H9 (cell line): Measurements from ENCODE around the gene KCNN3. TPM values are rescaled to one million over a fixed set of nuclear protein-coding genes. Genes with fewer than 3 reads are reported as not detected.

Experiments
- DNase-seq: peaks from one replicate; pipeline ENCODE4 v3.0.0-alpha.2; 2017
- H2AFZ ChIP-seq: one replicate; pipeline ENCODE4 v1.6.1; 2013; ENCODE audit warnings: mild to moderate bottlenecking, low read length, control low read depth, moderate library complexity
- H2AK5ac ChIP-seq: 2 replicates; pipeline ENCODE4 v1.6.1; 2013; ENCODE audit warnings: low read length, control low read depth, mixed read lengths; ENCODE audit not compliant: insufficient read length
- H2BK120ac ChIP-seq: one replicate; pipeline ENCODE4 v1.6.1; 2013; ENCODE audit warnings: low read depth, mild to moderate bottlenecking, low read length, control low read depth, inconsistent platforms; ENCODE audit not compliant: poor library complexity, severe bottlenecking
- H2BK12ac ChIP-seq: 2 replicates; pipeline ENCODE4 v1.6.1; 2013; ENCODE audit warnings: low read length, control low read depth, mixed read lengths, low read depth; ENCODE audit not compliant: insufficient read length
- H2BK15ac ChIP-seq: 2 replicates; pipeline ENCODE4 v1.6.1; 2013; ENCODE audit warnings: low read depth, low read length, control low read depth
- H2BK20ac ChIP-seq: one replicate; pipeline ENCODE4 v1.6.1; 2013; ENCODE audit warnings: low read depth, mild to moderate bottlenecking, low read length, control low read depth, inconsistent platforms; ENCODE audit not compliant: poor library complexity, severe bottlenecking
- H2BK5ac ChIP-seq: 2 replicates; pipeline ENCODE4 v1.6.1; 2013; ENCODE audit warnings: low read length, control low read depth, mixed read lengths; ENCODE audit not compliant: insufficient read length
- H3K14ac ChIP-seq: 2 replicates; pipeline ENCODE4 v1.6.1; 2013; ENCODE audit warnings: low read length, control low read depth; ENCODE audit not compliant: insufficient read depth
- H3K18ac ChIP-seq: 2 replicates; pipeline ENCODE4 v1.6.1; 2013; ENCODE audit warnings: low read depth, mild to moderate bottlenecking, mixed read lengths, low read length, control low read depth; ENCODE audit not compliant: insufficient read length
- H3K23ac ChIP-seq: 2 replicates; pipeline ENCODE4 v1.6.1; 2013; ENCODE audit warnings: low read length, control low read depth, mixed read lengths, low read depth; ENCODE audit not compliant: insufficient read length
- H3K23me2 ChIP-seq: 2 replicates; pipeline ENCODE4 v1.6.1; 2013; ENCODE audit warnings: low read depth, mild to moderate bottlenecking, mixed read lengths, low read length, control low read depth; ENCODE audit not compliant: insufficient read length, poor library complexity, severe bottlenecking
- H3K27ac ChIP-seq: 2 replicates; pipeline ENCODE4 v1.5.1; 2013; ENCODE audit warnings: low read length, control low read depth, mixed read lengths, low read depth; ENCODE audit not compliant: insufficient read length
- H3K27me3 ChIP-seq: 2 replicates; pipeline ENCODE4 v1.6.1; 2013; ENCODE audit warnings: low read length, control low read depth, inconsistent platforms; ENCODE audit not compliant: insufficient read depth
- H3K4ac ChIP-seq: 2 replicates; pipeline ENCODE4 v1.6.1; 2013; ENCODE audit warnings: low read depth, mild to moderate bottlenecking, control low read depth, inconsistent platforms, low read length, moderate library complexity
- H3K4me1 ChIP-seq: 2 replicates; pipeline ENCODE4 v1.6.1; 2013; ENCODE audit warnings: low read length, control low read depth, inconsistent platforms; ENCODE audit not compliant: insufficient read depth
- H3K4me2 ChIP-seq: 2 replicates; pipeline ENCODE4 v1.6.1; 2013; ENCODE audit warnings: low read length, control low read depth, mixed read lengths; ENCODE audit not compliant: insufficient read length, insufficient read depth
- H3K56ac ChIP-seq: 2 replicates; pipeline ENCODE4 v1.6.1; 2013; ENCODE audit warnings: low read depth, mild to moderate bottlenecking, mixed read lengths, low read length, control low read depth; ENCODE audit not compliant: insufficient read length
- H3K79me1 ChIP-seq: 2 replicates; pipeline ENCODE4 v1.6.1; 2013; ENCODE audit warnings: low read depth, mild to moderate bottlenecking, moderate library complexity, low read length, control low read depth, inconsistent platforms; ENCODE audit not compliant: insufficient read depth, poor library complexity, severe bottlenecking
- H3K79me2 ChIP-seq: 2 replicates; pipeline ENCODE4 v1.6.1; 2013; ENCODE audit warnings: low read length, control low read depth, inconsistent platforms; ENCODE audit not compliant: insufficient read depth
- H3K9ac ChIP-seq: 2 replicates; pipeline ENCODE4 v1.6.1; 2013; ENCODE audit warnings: low read length, control low read depth, mixed read lengths; ENCODE audit not compliant: insufficient read length; ENCODE audit errors: extremely low read depth
- H3K9me3 ChIP-seq: one replicate; pipeline ENCODE4 v1.6.1; 2013; ENCODE audit warnings: low read depth, low read length, inconsistent platforms; ENCODE audit not compliant: control insufficient read depth
- H3T11ph ChIP-seq: one replicate; pipeline ENCODE4 v1.6.1; 2013; ENCODE audit warnings: mild to moderate bottlenecking, low read length, control low read depth, inconsistent platforms
- H4K20me1 ChIP-seq: one replicate; pipeline ENCODE4 v1.6.1; 2013; ENCODE audit not compliant: control insufficient read depth, insufficient read length, insufficient read depth
- H4K5ac ChIP-seq: 2 replicates; pipeline ENCODE4 v1.6.1; 2013; ENCODE audit warnings: low read depth, mild to moderate bottlenecking, mixed read lengths, low read length, control low read depth; ENCODE audit not compliant: insufficient read length
- H4K8ac ChIP-seq: replicated peaks from 2 replicates; pipeline ENCODE4 v1.6.1; 2013; ENCODE audit warnings: low read length, control low read depth, mixed read lengths, low read depth; ENCODE audit not compliant: insufficient read length
- H4K91ac ChIP-seq: 2 replicates; pipeline ENCODE4 v1.6.1; 2013; ENCODE audit warnings: low read depth, mild to moderate bottlenecking, moderate library complexity, mixed read lengths, low read length, control low read depth; ENCODE audit not compliant: insufficient read length
- H3K27ac Mint-ChIP-seq, 3 experiments: 2 replicates in 2 of 3; 3 replicates in 1 of 3; pipeline ENCODE4 v1.8.0; 2020 to 2021; ENCODE audit warnings: mixed read lengths in 3 of 3, mild to moderate bottlenecking in 1 of 3, moderate library complexity in 1 of 3
- H3K27me3 Mint-ChIP-seq: 2 replicates; pipeline ENCODE4 v1.8.0; 2021; ENCODE audit warnings: low read depth, mild to moderate bottlenecking, moderate library complexity, mixed read lengths
- H3K36me3 Mint-ChIP-seq, 3 experiments: 2 replicates in 2 of 3; 3 replicates in 1 of 3; pipeline ENCODE4 v1.8.0; 2020 to 2021; ENCODE audit warnings: low read depth in 3 of 3, mixed read lengths in 3 of 3; ENCODE audit not compliant: insufficient read depth in 1 of 3
- H3K4me1 Mint-ChIP-seq, 2 experiments: 2 replicates each; pipeline ENCODE4 v1.8.0; 2020; ENCODE audit warnings: mixed read lengths in 2 of 2
- H3K4me3 Mint-ChIP-seq, 2 experiments: 2 replicates in 1 of 2; 3 replicates in 1 of 2; pipeline ENCODE4 v1.8.0; 2020 to 2021; ENCODE audit warnings: mild to moderate bottlenecking in 2 of 2, mixed read lengths in 2 of 2, moderate library complexity in 1 of 2
- H3K9me3 Mint-ChIP-seq, 2 experiments: 2 replicates in 1 of 2; 3 replicates in 1 of 2; pipeline ENCODE4 v1.8.0; 2020; ENCODE audit warnings: mild to moderate bottlenecking in 2 of 2, mixed read lengths in 2 of 2, moderate library complexity in 1 of 2
- CTCF ChIP-seq: fragments of 200-600 bp; sonication (generic); conservative IDR thresholded peaks from 3 replicates; pipeline ENCODE4 v1.8.0; 2021; ENCODE audit warnings: antibody characterized with exemption, mild to moderate bottlenecking
- WGBS: extraction: QIAGEN DNeasy Blood & Tissue Kit; methylation state at CpG from one replicate; pipeline ENCODE4 v1.1.7; 2013; ENCODE audit warnings: missing lambda C conversion rate, low lambda C conversion rate, mixed read lengths; ENCODE audit not compliant: insufficient read length; ENCODE audit errors: extremely low coverage; 5-methylcytosine and 5-hydroxymethylcytosine counted together
- total RNA-seq: library from RNA; stranded (reverse); gene quantifications from 2 replicates; pipeline ENCODE4 v1.2.1, GENCODE V29; 2021

KCNN3 gene
- total RNA-seq, 1 experiment from 2014 or later, result 0.83 TPM

GRCh38 chr1:154812877-154813276 lies 57.2 kb downstream of the KCNN3 start:
- TF ChIP-seq CTCF, result no peak
- no peaks in the 10 kb centered on the region; a peak in 1 of 7 replicates for H3K36me3 Mint-ChIP-seq
- peaks cover 37 to 42% of the 10 kb centered on the region in 2 experiments for H3K4me1 Mint-ChIP-seq
- no peak overlapping the region for H3K23ac ChIP-seq
- peaks cover 2% of the 10 kb centered on the region; the same call in 1 of the 2 replicates for H3K27me3 Mint-ChIP-seq
- H2BK12ac ChIP-seq, result no peak overlapping the region
- no peak overlapping the region for H2AFZ ChIP-seq
- no peak overlapping the region for H4K5ac ChIP-seq
- no CpG with 5 or more reads among the region's 3 CpGs for WGBS
- no peak overlapping the region for H3K14ac ChIP-seq
- H3K9ac ChIP-seq, result no peak overlapping the region
- no peak overlapping the region for H4K91ac ChIP-seq
- no peak overlapping the region for H3K18ac ChIP-seq
- H2BK5ac ChIP-seq, result no peak overlapping the region
- no peak overlapping the region for H3K27ac ChIP-seq
- no peak overlapping the region for H2BK15ac ChIP-seq
- H3K23me2 ChIP-seq, result no peaks in the 10 kb centered on the region
- peak overlapping the region in 1 of 3 experiments; percentile 53; a peak in 1 of 7 replicates for H3K27ac Mint-ChIP-seq
- H2BK120ac ChIP-seq, result no peak overlapping the region
- no peaks in the 10 kb centered on the region for H4K20me1 ChIP-seq
- H3K4me3 Mint-ChIP-seq, result no peak overlapping the region
- no peak overlapping the region for H3T11ph ChIP-seq
- H2BK20ac ChIP-seq, result no peak overlapping the region
- DNase-seq, result no peak
- no peak overlapping the region; the same call in 1 of the 2 replicates for H3K4ac ChIP-seq
- H4K8ac ChIP-seq, result no peak overlapping the region
- H2AK5ac ChIP-seq, result no peak overlapping the region
- no peaks in the 10 kb centered on the region for H3K9me3 ChIP-seq
- H3K27me3 ChIP-seq, result no peaks in the 10 kb centered on the region
- H3K9me3 Mint-ChIP-seq, result no peaks in the 10 kb centered on the region
- H3K4me1 ChIP-seq, result no peaks in the 10 kb centered on the region
- no peak overlapping the region for H3K56ac ChIP-seq
- no peak overlapping the region for H3K4me2 ChIP-seq
- H3K79me2 ChIP-seq, result no peaks in the 10 kb centered on the region
- H3K79me1 ChIP-seq, result no peaks in the 10 kb centered on the region
